Glomerular endothelial cell (primary cell): ENCODE results near the gene CCDC102A. TPM values are rescaled to one million over a fixed set of nuclear protein-coding genes. Genes with fewer than 3 reads are reported as not detected.

Source experiments
- DNase-seq: peaks from one replicate; pipeline ENCODE4 v3.0.0-alpha.2; 2011; ENCODE audit warnings: low read depth, low spot score; ENCODE audit errors: extremely low read depth
- total RNA-seq: library from RNA; depleted of rRNA; stranded (reverse); fragments of >200 nt; gene quantifications from 2 replicates; pipeline ENCODE4 v1.2.3, GENCODE V29; 2015

CCDC102A gene
- total RNA-seq, 1 donor from 2014 or later = 22.6 TPM

GRCh38 chr16:57538235-57538721 is 1.9 kb upstream of the CCDC102A start:
- DNase-seq = no peak

DNA sequence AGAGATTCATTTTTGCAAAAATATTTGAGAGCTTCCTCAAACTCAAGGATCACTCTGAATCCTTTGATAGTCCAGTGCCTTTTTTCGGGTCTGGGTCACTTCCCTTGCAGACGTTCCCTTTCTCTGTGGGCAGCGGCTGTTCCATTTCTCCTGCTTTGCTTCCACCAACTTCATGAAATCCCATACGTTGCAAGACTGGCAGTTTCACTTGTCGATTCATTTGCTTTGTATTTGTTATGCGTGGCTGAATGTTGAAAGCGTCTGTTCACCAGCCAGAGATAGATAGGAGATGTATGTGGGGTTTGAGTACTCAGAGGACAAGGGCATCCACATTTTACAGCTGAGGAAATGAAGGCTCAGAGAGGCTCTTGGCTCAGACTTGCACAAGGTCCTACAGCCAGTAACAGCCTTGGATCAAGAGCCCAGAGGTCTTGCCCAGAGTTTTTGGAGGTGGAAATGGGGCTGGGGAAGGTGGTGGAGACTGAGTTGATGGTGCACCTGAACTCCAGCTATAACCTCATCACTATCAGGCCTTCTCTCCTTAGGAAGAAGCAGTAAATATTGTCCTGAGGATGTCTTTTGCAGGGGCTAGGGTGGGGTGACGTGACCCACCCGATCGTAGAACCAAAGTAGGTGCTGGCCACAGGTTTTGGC is 1.3 kb upstream of the CCDC102A start:
- DNase-seq = no peak

- no peak for DNase-seq
Measured at GRCh38 chr16:57537194-57537505, 779 bp upstream of the CCDC102A start.

DNA sequence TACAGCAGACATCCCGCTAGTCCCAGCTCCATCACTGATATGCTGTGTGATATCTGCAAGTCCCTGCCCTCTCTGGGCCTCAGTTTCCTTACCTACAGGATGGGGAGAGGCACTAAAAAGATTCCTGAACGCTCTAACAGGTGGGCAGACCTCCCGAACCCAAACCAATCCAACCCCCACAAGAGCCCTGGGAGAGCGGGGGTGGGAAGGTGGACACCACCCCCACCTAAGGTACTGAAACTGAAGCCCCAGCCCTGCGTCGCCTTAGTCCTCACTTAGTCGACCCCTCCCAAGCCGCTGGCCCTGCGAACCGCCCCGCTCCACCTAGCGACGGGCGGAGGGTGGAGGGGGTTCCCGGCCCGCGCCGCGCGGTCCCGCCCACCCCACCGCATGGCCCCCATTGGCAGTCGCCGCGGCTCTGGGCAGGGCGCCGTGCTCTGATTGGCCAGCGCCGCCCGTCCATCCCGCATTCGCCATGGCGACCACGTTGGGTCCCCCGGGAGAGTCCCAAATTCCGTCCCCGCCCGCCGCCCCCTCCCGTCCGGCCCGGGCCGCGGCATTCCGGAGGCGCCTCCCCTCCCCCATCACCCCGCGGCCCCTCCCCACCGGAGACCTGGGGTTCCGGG is 578 bp downstream of the CCDC102A start:
- DNase-seq = no peak

DNA sequence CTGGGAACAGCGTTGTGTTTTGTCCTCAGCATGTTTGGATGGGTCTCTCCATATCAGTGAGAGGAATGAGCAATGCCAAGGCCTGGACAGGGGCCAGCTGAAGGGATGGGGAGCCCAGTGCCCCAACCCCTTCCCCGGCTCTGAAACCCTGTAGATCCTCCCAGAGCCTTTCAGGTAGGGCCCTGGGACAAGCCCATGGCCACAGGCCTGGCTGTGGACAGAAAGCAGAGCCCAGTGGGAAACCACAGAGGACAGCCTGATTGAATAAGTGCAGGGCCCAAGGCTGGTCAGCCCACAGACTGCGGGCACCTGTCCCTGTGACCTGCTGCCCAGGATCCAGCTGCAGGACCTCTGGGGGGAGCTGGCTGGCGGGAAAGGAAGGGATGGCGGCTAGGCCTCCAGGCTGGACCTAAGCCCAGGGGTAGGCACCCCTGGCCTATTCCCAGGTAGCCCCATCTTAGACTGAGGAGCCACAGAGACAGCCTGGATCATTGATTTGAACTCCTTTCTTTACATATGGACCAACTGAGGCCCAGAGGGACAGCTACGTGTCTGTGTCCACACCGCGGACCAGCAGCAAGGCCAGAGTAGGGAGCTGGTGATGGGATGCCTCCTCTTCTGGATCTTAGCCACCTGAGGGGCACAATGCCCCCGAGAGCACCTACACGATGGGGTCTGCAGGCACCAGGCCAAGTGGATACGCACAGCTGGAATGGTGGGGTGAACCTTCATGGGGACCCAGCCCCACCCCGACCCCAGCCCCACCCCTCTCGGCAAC is 1.3 kb downstream of the CCDC102A start:
- no peak for DNase-seq

- no peak for DNase-seq
Measured at GRCh38 chr16:57534337-57534880, 2.0 kb downstream of the CCDC102A start.

DNA sequence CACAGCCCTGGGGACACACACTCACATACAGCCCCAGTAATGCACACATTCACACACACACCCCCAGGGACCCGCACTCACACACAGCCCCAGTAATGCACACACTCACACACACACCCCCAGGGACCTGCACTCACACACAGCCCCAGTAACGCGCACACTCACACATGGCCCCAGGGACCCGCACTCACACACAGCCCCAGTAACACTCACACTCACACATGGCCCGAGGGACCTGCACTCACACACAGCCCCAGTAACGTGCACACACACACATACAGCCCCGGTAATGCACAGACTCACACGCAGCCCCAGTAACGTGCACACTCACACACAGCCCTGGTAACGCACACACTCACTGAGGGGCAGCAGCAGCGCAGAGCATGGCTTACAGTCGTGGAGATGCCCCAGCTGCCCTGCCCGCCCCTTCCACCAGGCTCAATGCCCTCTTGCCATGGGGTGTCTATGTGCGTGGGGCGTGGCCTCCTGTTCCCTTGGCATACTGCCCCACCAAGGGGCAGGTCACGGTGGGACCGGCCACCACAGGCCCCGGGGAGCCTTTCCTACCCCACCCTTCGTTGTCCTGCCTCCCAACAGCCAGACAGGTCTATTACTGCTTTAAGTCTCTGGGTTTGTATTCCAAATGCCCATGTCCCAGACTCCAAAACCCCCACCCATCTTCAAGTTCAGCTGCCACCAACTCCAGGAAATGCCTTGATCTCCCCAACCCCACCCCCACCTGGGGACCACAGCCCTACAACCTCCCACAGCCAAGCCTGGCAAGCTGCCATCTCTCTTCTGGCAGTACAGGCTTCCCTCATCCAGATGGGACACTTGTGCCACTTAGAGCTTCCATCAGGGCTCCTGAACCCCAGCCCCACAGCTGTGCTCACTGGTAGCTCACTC is 2.7 kb downstream of the CCDC102A start:
- no peak for DNase-seq

DNA sequence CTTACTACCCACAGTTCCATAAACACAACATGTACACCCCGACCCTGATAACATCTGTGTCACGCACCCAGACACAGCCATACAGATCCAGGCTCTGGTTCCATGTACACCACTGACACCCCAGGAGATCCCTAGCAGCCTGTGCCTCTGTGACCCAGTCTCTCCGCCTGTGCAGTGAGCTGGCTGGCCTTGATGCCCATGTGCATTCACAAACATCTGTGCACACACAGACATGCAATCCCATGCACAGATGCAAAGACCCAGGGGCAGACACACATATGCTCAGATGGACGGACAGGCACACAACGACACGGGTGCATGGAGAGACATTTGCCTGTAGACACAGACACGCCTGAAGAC is 4.1 kb downstream of the CCDC102A start:
- DNase-seq = no peak

- DNase-seq = no peak
Measured at GRCh38 chr16:57531635-57532265, 4.6 kb downstream of the CCDC102A start.

- DNase-seq = no peak
Measured at GRCh38 chr16:57531253-57531575, 5.2 kb downstream of the CCDC102A start.

DNA sequence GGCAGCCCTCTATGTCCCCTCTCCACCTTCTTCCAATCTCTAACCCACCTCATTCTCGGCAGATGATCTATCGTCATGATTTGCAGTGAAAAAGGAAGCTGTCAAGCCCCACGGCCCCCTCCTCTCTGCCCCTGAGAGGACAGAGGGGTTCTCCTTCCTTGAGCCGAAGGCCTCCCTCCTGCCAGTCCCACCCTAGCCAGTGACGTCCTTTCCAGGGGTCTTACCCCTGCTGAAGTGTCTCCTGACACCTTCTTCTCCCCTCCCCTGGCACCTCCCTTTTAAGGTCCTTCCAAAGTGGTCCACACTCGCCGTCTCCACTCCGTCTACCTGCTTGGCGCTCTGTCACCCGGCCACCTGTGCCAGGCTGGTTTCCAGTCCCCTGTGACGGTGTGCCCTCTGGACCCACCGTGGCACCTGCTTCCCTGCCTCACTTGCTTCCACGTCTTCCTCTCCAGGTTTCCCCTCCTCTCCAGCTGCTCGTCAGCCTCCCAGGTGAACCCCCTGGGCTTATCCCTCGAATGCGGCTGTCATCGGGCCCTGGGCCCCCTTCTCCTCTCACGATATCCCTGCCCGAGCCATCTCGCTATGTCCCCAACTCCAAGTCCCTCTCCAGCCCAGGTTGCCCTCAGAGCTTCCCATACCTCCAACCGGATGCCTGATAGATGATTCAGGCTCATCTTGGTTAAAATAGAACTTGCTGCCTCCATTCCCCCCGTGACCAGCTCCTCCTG is 5.7 kb downstream of the CCDC102A start:
- DNase-seq = no peak

DNA sequence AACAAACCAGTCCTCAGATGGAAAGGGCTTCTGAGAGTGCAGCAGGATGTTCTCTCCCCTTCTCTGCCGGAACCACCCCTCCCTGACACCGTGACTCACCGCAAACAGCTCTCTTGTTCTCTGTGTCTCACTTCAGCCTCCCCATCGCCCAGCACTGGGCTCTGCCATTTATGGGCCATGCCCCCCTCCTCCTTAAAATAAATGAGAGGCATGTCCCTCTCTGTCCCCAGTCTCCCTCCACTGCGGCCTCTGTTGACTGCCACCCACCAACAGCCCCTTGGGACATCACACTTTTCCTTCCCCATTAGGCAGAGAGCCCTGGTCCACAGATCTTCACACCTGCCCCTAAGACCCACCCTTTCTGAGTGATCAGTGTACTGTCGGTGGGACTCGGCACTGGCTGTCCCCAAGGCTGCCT is 6.3 kb downstream of the CCDC102A start:
- peak; percentile 16 for DNase-seq

GRCh38 chr16:57529391-57530103 is 6.8 kb downstream of the CCDC102A start:
- DNase-seq = no peak

DNA sequence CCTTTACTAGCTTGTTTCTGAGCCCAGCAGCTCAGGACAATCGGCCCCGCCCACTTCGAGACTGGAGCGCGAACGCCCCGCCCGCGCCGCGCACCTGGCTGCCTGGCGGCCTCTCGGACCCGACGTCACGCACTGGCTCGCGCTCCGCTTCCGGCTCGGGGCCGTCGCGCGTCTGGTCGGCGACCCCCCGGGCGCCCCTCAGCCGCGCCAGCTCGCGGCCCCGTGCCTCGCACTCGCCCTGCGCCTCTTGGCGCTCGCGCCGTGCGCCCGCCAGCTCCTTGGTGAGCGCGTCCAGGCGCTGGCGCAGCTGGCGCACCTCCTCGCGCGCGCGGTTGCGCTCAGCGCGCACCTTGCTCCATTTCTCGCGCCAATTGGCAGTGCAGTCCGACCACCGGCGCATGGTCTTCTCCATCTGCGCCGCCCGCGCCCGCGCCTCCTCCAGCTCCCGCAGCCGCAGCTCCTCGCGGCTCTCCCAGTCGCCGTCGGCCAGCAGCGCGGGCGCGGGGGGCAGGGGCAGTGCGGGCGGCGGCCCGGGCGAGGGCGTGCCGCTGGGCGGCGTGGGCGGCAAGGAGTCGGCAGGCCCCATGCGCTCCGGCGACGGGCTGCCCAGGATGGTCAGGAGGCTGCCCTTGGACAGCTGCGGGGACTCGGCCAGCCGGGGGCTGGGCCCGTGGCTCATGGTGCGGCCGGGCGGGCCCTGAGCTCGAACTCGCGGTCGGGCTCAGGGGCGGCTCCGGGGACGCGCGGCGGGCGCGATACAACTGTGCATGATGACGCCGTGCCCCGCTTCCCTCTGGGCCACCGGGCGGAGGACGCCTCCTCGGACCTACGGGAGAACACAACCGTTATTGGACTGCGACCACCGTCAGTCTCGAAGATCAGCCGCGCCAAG is 7.6 kb downstream of the CCDC102A start:
- no peak for DNase-seq

DNA sequence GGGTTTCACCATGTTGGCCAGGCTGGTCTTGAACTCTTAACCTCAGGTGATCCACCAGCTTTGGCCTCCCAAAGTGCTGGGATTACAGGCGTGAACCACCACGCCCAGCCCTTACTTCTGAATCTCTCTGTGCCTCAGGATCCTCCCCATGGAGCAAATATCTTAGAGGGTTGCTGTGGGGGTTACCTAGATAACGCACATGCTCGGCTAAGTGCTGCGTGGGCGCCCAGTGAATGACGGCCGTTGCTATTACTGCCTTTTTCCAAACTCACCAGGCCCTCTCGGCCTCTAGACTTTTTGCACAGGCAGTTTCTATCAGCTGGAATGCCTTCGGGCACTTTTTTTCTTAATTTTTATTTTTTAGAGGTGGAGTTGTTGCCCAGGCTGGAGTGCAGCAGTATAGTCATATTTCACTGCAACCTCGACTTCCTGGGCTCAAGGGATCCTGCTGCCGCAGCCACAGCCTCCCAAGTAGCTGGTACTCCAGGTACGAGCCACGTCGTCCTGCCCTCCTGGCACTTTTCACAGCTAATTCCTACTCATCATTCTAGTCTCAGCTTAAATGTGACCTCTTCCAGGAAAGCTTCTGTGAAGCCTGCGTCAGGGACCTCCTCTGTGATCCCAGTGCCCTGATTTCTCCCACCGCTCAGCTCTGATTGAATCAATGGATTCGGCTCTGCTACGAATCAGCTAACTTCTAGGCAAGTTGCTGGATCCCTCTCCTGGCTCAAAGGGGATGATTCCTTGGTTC is 8.6 kb downstream of the CCDC102A start:
- no peak for DNase-seq

DNA sequence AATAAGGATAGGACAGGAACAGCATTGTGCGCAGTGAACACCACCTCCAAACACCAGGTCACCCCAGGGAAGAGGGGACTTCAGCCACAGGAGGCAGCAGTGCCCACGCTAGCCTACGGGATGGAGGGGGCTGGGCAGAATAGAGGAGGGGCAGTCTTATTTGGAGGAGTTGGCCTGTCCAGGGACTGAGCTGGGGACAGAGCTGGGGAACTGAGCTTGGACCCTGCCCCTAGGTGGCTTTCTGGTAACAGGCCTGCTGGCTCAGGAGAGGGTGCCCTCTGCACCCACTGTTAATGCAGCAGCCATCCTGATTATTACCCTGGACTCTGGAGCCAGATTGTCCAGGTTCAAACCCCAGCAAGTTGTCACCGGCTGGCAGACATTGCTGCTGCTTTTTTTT is 9.3 kb downstream of the CCDC102A start:
- DNase-seq = no peak

DNA sequence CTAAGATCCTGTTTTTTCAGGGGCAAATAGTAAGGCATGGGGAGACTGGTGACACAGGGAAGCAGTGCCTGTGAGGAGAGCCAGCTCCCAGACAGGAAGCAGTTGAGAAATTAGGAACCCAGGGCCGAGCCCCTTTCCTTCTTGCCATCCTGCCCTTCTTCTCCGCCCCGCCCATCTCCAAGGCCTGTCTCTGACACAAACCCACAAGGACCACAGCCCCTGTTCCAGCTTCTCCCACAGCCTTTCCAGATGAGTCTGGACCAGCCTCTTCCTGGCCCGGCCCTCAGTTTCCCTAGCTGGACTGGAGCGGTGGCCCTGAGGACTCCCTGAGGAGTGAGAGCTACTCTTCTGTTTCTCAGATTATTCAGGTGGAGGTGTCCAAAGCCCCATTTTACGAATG is 9.9 kb downstream of the CCDC102A start:
- no peak for DNase-seq
